ENCODE results near the gene TBC1D4. TPM values are rescaled to one million over a fixed set of nuclear protein-coding genes. Genes with fewer than 3 reads are reported as not detected.

The TBC1D4 gene
- total and polyA plus RNA-seq, 2 donors from 2014 or later: 14.7 to 51.8 TPM

DNA sequence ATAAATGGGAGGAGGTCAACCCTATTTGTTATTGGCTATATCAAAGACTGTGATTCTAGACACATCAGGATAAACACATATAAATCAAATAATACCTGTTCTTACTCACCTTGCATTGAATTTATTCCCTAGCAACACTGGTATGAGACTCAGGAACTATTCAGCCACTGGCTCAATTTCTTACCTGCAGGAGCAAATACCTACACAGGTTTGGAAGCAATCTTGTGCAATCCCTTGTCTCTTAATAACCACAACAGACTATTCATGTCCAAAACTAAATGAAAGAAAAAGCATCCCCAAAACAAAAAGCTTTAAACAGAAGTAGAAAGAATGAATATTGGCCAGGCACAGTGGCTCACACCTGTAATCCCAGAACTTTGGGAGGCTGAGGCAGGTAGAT, 55.5 kb downstream of the TBC1D4 start:
- no peaks in the 10 kb centered on the region for H3K36me3 ChIP-seq (ENCODE audit: control insufficient read depth in 2 of 3, insufficient read depth in 3 of 3, low read length in 3 of 3)
- no peak overlapping the region for H3K9ac ChIP-seq (ENCODE audit: low read length in 3 of 3)
- H3K27ac ChIP-seq (ENCODE audit: low read depth in 2 of 2, low read length in 2 of 2): no peak overlapping the region
- H3K9me3 ChIP-seq (ENCODE audit: control insufficient read depth in 2 of 3, insufficient read depth in 1 of 3, low read length in 3 of 3): no peaks in the 10 kb centered on the region
- H3K4me3 ChIP-seq (ENCODE audit: low read length in 3 of 3): no peak overlapping the region
- peaks cover 0 to 9% (median 2%) of the 10 kb centered on the region in 3 donors for H3K4me1 ChIP-seq (ENCODE audit: control insufficient read depth in 2 of 3, insufficient read depth in 2 of 3, low read depth in 1 of 3, low read length in 3 of 3)
- FAIRE-seq (no peak), DNase-seq (no peak)
- H3K27me3 ChIP-seq (ENCODE audit: control insufficient read depth, insufficient read depth, low read length): no peaks in the 10 kb centered on the region
- intact Hi-C loops (cut with DNase I): no loop called here
- TF ChIP-seq, protein P1, sequence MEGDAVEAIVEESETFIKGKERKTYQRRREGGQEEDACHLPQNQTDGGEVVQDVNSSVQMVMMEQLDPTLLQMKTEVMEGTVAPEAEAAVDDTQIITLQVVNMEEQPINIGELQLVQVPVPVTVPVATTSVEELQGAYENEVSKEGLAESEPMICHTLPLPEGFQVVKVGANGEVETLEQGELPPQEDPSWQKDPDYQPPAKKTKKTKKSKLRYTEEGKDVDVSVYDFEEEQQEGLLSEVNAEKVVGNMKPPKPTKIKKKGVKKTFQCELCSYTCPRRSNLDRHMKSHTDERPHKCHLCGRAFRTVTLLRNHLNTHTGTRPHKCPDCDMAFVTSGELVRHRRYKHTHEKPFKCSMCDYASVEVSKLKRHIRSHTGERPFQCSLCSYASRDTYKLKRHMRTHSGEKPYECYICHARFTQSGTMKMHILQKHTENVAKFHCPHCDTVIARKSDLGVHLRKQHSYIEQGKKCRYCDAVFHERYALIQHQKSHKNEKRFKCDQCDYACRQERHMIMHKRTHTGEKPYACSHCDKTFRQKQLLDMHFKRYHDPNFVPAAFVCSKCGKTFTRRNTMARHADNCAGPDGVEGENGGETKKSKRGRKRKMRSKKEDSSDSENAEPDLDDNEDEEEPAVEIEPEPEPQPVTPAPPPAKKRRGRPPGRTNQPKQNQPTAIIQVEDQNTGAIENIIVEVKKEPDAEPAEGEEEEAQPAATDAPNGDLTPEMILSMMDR (IDR thresholded peaks at IDR 0.05; ENCODE audit: borderline replicate concordance, extremely low read depth, insufficient read depth): no peak

DNA sequence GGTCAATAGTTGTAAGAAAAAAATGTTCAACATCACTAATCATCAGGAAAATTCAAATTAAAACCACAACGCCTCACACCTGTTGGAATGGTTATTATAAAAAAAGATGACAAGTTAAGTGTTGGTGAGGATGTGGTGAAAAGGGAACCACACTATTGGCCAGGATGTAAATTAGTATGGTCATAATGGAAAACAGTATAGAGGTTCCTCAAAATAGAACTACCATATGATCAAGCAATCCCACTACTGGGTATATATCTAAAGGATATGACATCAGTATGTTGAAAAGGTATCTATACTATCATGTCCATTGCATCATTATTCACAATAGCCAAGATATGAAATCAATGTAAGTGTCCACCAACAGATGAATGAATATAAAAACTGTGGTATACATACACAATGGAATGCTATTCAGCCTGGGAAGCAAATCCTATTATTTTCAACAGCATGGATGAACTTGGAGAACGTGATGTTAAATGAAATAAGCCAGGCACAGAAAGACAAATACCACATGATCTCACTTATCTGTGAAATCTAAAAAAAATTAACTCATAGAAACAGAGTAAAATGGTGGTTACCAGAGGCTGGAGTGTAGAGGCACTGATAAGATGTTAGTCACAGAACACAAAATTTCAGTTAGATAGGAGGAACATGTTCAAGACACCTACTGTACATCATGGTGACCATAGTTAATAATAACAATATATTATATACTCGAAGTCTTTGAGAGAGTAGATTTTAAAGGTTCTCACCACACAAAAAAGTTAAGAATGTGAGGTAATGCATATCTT, 56.6 kb downstream of the TBC1D4 start:
- H3K27me3 ChIP-seq (ENCODE audit: control insufficient read depth, insufficient read depth, low read length): no peaks in the 10 kb centered on the region
- H3K27ac ChIP-seq (ENCODE audit: low read depth in 2 of 2, low read length in 2 of 2): no peak overlapping the region
- FAIRE-seq (no peak), DNase-seq (no peak)
- H3K4me3 ChIP-seq (ENCODE audit: low read length in 3 of 3): no peak overlapping the region
- H3K9ac ChIP-seq (ENCODE audit: low read length in 3 of 3): no peak overlapping the region
- H3K36me3 ChIP-seq (ENCODE audit: control insufficient read depth in 2 of 3, insufficient read depth in 3 of 3, low read length in 3 of 3): no peaks in the 10 kb centered on the region
- H3K4me1 ChIP-seq (ENCODE audit: control insufficient read depth in 2 of 3, insufficient read depth in 2 of 3, low read depth in 1 of 3, low read length in 3 of 3): peaks cover 0 to 3% (median 0%) of the 10 kb centered on the region in 3 donors
- intact Hi-C loops (cut with DNase I): no loop called here
- TF ChIP-seq, protein P1 (IDR thresholded peaks at IDR 0.05; ENCODE audit: borderline replicate concordance, extremely low read depth, insufficient read depth): no peak
- H3K9me3 ChIP-seq (ENCODE audit: control insufficient read depth in 2 of 3, insufficient read depth in 1 of 3, low read length in 3 of 3): no peaks in the 10 kb centered on the region

DNA sequence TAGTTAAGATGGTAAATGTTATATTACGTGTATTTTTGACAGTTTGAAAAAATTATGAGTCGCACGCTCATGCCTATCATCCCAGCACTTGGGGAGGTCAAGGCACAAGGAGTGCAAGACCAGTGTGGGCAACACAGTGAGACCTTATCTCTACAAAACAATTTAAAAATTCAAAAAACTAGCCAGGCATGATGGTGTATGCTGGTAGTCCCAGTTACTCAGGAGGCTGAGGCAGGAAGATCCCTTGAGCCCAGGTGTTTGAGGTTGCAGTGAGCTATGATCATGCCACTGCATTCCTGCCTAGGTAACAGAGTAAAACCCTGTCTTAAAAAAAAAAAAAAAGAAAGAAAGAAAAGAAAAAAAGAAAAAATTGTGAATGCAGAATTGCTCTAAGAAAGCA, 58.0 kb downstream of the TBC1D4 start:
- no peak for DNase-seq
- no peak for FAIRE-seq
- Histone ChIP-seq H3K4me1 (ENCODE audit: control insufficient read depth in 2 of 3, insufficient read depth in 2 of 3, low read depth in 1 of 3, low read length in 3 of 3) (peaks cover 0 to 7% (median 3%) of the 10 kb centered on the region in 3 donors), H3K9ac (ENCODE audit: low read length in 3 of 3) (no peak overlapping the region), H3K36me3 (ENCODE audit: control insufficient read depth in 2 of 3, insufficient read depth in 3 of 3, low read length in 3 of 3) (no peaks in the 10 kb centered on the region), H3K27ac (ENCODE audit: low read depth in 2 of 2, low read length in 2 of 2) (no peak overlapping the region), H3K27me3 (ENCODE audit: control insufficient read depth, insufficient read depth, low read length) (no peaks in the 10 kb centered on the region), H3K9me3 (ENCODE audit: control insufficient read depth in 2 of 3, insufficient read depth in 1 of 3, low read length in 3 of 3) (no peaks in the 10 kb centered on the region), H3K4me3 (ENCODE audit: low read length in 3 of 3) (no peak overlapping the region)
- intact Hi-C loops (cut with DNase I): no loop called here
- TF ChIP-seq, protein P1 (IDR thresholded peaks at IDR 0.05; ENCODE audit: borderline replicate concordance, extremely low read depth, insufficient read depth): no peak
